Lower lobe of right lung (tissue), 2 donors: Measurements from ENCODE around the gene ASPSCR1. TPM values are rescaled to one million over a fixed set of nuclear protein-coding genes. Genes with fewer than 3 reads are reported as not detected.

Experiments
- ATAC-seq, 2 donors: fragments of 200-7000 bp; cut with Tn5 transposase; one replicate each; pipeline ENCODE4 v1.9.1; 2020 to 2022; ENCODE audit warnings: mild to moderate bottlenecking in 2 of 2, moderate library complexity in 2 of 2
- DNase-seq: peaks from one replicate; pipeline ENCODE4 v3.0.0-alpha.2; 2020
- H3K27ac ChIP-seq: fragments of 200-600 bp; one replicate; pipeline ENCODE4 v1.8.0; 2022
- H3K27me3 ChIP-seq: fragments of 200-600 bp; one replicate; pipeline ENCODE4 v1.8.0; 2022; ENCODE audit warnings: low read depth
- H3K36me3 ChIP-seq: fragments of 200-600 bp; one replicate; pipeline ENCODE4 v1.8.0; 2022; ENCODE audit warnings: mild to moderate bottlenecking
- H3K4me1 ChIP-seq: fragments of 200-600 bp; one replicate; pipeline ENCODE4 v1.8.0; 2022
- H3K4me3 ChIP-seq: fragments of 200-600 bp; one replicate; pipeline ENCODE4 v1.8.0; 2022; ENCODE audit warnings: mild to moderate bottlenecking
- H3K9me3 ChIP-seq: fragments of 200-600 bp; one replicate; pipeline ENCODE4 v1.8.0; 2022
- CTCF ChIP-seq: fragments of 200-600 bp; IDR thresholded peaks from one replicate; pipeline ENCODE4 v1.8.0; 2022; ENCODE audit warnings: antibody characterized with exemption, mild to moderate bottlenecking
- intact Hi-C: fragments of 100-400 bp; cut with DNase I; formaldehyde crosslinking; loops from one replicate; pipeline ENCODE4 v1.11.0; 2022
- total RNA-seq: library from RNA; stranded (reverse); fragmentation: NEBNext Ultra II Directional; extraction: Animal tissue kit (Norgen Biotek cat#: 25700); gene quantifications from one replicate; pipeline ENCODE4 v1.2.1, GENCODE V29; 2021
- donor health status: DM: no; HTN: yes; CAD: no; lungs with severe emphysema.

ASPSCR1 gene
- total RNA-seq, 1 donor from 2014 or later: 45.3 TPM

GRCh38 chr17:82021107-82021899 is 43.9 kb downstream of the ASPSCR1 start:
- Histone ChIP-seq H3K4me3 (peak overlapping the region; percentile 97), H3K27me3 (no peaks in the 10 kb centered on the region), H3K9me3 (no peaks in the 10 kb centered on the region), H3K27ac (peak overlapping the region; percentile 83), H3K36me3 (no peaks in the 10 kb centered on the region), H3K4me1 (peaks cover 55% of the 10 kb centered on the region)
- peak; percentile 74 for TF ChIP-seq CTCF
- ATAC-seq: peak; percentile 4 to 33
- intact Hi-C loops: no loop called here
- peak; percentile 85 for DNase-seq

GRCh38 chr17:82021900-82022309 is 44.5 kb downstream of the ASPSCR1 start:
- no peaks in the 10 kb centered on the region for H3K27me3 ChIP-seq
- intact Hi-C loops: no loop called here
- no peak for ATAC-seq
- no peak for DNase-seq
- H3K27ac ChIP-seq: peak overlapping the region; percentile 83
- TF ChIP-seq CTCF: no peak
- peaks cover 55% of the 10 kb centered on the region for H3K4me1 ChIP-seq
- H3K36me3 ChIP-seq: no peaks in the 10 kb centered on the region
- H3K4me3 ChIP-seq: peak overlapping the region; percentile 97
- no peaks in the 10 kb centered on the region for H3K9me3 ChIP-seq

GRCh38 chr17:82022310-82022980 is 45.0 kb downstream of the ASPSCR1 start, which contains the start of gene CENPX:
Gene CENPX (minus strand): TSS chr17:82022878. CDS start chr17:82022861, 17 bp downstream.
- Histone ChIP-seq H3K27me3 (no peaks in the 10 kb centered on the region), H3K9me3 (no peaks in the 10 kb centered on the region), H3K27ac (peak within 1 kb of the TSS; percentile 83), H3K4me3 (peak within 1 kb of the TSS; percentile 97), H3K4me1 (peaks cover 54% of the 10 kb centered on the region), H3K36me3 (no peaks in the 10 kb centered on the region)
- intact Hi-C loops: no loop called here
- no peak for ATAC-seq
- DNase-seq: no peak
- no peak for TF ChIP-seq CTCF

- Histone ChIP-seq H3K27ac (peak within 1 kb of the TSS; percentile 83), H3K27me3 (no peaks in the 10 kb centered on the region), H3K4me3 (peak within 1 kb of the TSS; percentile 97), H3K36me3 (no peaks in the 10 kb centered on the region), H3K4me1 (peaks cover 48% of the 10 kb centered on the region), H3K9me3 (no peaks in the 10 kb centered on the region)
- TF ChIP-seq CTCF: no peak
- ATAC-seq (peak; percentile 96 to 97), DNase-seq (peak; percentile 100)
- intact Hi-C loops: no loop called here
Observed at GRCh38 chr17:82022981-82023446, 45.6 kb downstream of the ASPSCR1 start, which contains the start of gene LRRC45. Gene LRRC45 (plus strand): TSS chr17:82023305. CDS start chr17:82023644, 339 bp downstream.

- no peak for TF ChIP-seq CTCF
- no peaks in the 10 kb centered on the region for H3K27me3 ChIP-seq
- peak; percentile 0 to 4 for ATAC-seq
- H3K27ac ChIP-seq: peak overlapping the region; percentile 59
- DNase-seq: no peak
- peaks cover 44% of the 10 kb centered on the region for H3K4me1 ChIP-seq
- H3K4me3 ChIP-seq: peak overlapping the region; percentile 97
- intact Hi-C loops: no loop called here
- H3K36me3 ChIP-seq: no peaks in the 10 kb centered on the region
- H3K9me3 ChIP-seq: no peaks in the 10 kb centered on the region
Observed at GRCh38 chr17:82023447-82024241, 46.2 kb downstream of the ASPSCR1 start.
